PFSK-1 (cell line): ENCODE data around the gene ST8SIA4.

Source experiments
- POLR2AphosphoS5 ChIP-seq: IDR thresholded peaks from 2 replicates; pipeline ENCODE4 v1.6.1; 2012; ENCODE audit warnings: low read depth, mild to moderate bottlenecking, control low read depth, low read length, moderate library complexity
- REST ChIP-seq, 2 experiments: IDR thresholded peaks; 2 replicates each; pipeline versions ENCODE4 v1.6.1 to v1.8.0; 2011 to 2012; ENCODE audit warnings: low read depth in 2 of 2, low read length in 2 of 2, control low read depth in 1 of 2, inconsistent platforms in 1 of 2, mild to moderate bottlenecking in 1 of 2, moderate library complexity in 1 of 2; ENCODE audit not compliant: insufficient read depth in 1 of 2
- SIN3A ChIP-seq: IDR thresholded peaks from 2 replicates; pipeline ENCODE4 v1.6.1; 2012; ENCODE audit warnings: mild to moderate bottlenecking, low read length, moderate library complexity, borderline replicate concordance; ENCODE audit not compliant: insufficient read depth

GRCh38 chr5:100840370-100840769, 62.7 kb downstream of the ST8SIA4 start:
- TF ChIP-seq SIN3A (no peak), REST (IDR thresholded peaks at IDR 0.05; ENCODE audit: insufficient read depth in 1 of 2, low read depth in 2 of 2, low read length in 2 of 2) (no peak), POLR2AphosphoS5 (no peak)
